Measurements from ENCODE around the gene TMIGD3. TPM values are rescaled to one million over a fixed set of nuclear protein-coding genes. Genes with fewer than 3 reads are reported as not detected.
A peak's percentile ranks its signal among the peaks of the same experiment; 100 is the strongest.

The TMIGD3 gene
- total RNA-seq, 1 donor from 2014 or later: not detected

DNA sequence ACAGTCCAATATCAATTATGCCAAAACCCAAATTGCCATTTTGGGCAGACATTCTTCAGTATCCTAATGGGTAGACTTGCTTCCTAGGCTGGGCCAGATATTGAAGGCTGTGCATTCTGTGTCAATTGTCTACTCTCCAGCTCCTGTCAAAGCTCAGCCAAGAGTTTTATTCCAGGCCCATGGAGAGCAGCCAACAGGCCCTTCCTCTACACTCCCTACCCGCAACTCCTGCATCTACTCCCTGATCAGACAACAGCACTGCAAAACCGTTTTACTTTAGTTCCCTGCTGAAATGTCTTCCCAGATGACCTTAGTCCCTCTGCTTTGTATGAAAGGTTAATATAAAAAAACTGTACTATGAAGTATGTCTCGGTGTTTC, 6.6 kb upstream of the TMIGD3 start:
- DNase-seq (ENCODE audit: extremely low read depth, low read depth, low spot score): no peak

DNA sequence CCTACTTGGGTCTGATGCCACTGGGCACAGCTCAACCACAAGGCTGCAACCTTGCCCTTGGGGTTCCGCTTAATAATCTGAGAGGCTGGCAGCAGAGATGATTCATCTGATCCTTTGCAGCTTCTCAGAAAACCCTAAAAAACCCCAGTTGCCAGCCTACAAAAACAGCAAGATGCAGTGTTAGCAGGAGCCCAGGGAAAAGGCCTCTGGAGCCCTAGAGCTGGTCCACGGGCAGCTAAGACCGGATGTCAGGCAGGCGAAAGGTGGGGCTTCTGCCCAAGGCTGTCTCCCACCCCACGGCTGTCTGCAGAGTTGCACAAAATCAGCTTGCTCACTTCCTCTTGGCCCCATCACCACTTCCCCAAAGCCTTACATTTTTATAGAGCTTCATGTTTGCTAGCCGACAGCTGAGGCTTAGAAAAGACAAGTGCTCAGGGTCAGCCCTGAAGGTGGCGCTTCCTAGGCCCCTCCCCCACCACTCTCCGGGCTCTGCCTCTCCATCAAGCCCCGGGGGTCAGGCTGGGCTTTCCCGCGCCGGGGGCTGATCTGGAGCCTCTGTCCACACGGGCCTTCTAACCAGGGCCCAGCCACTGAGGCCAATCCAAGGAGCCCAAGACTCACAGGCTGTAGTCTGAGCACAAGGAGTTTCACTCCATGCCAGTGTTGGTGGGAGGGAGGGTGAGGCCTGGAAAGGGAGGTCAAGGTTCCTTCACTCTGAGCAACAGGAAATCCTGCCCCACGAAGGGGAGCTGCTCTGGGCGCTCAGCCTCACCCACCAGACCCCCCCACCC, 4.2 kb upstream of the TMIGD3 start:
- no peak for DNase-seq (ENCODE audit: extremely low read depth, low read depth, low spot score)

DNA sequence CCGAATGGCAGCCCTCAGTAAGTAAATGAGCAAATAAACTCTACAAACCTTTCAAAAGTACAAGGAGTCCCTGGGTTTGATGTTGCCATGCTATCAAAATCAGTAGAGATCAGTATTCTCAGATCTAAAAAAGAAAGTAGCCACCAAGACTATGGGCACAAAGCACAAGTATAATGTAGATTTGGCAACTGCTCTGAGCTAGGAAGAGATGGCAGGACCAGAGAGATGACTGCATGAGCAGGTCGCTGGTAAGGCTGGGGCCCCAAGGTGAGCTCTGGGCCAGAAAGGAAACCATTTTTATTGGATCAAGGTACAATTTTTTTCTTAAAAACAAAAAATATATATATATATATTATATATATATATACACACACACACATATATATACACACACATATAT, 3.1 kb upstream of the TMIGD3 start:
- DNase-seq (ENCODE audit: extremely low read depth, low read depth, low spot score): no peak

DNA sequence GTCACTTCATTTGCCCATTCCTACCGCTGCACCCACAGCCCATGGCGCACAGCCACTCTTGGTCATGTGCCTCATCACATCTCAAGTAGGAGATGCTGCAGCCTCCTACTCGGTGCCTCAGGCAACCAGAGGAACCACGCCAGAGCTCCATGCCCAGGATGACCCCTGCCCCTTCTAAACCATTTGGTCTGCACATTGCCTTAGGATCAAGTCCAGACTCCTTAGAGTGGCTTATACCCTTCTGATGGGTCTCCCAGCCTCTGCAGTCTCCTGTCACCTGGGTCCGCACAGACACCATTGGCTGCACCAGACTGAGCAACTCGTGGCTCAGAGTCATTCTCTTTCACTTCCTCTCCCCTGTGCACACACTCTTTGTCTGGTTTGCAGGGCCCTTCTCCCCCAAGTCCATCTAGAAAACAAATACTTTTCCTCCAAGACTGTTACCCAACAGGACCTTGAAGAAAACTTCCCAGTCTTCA, 2.2 kb upstream of the TMIGD3 start:
- no peak for DNase-seq (ENCODE audit: extremely low read depth, low read depth, low spot score)

DNA sequence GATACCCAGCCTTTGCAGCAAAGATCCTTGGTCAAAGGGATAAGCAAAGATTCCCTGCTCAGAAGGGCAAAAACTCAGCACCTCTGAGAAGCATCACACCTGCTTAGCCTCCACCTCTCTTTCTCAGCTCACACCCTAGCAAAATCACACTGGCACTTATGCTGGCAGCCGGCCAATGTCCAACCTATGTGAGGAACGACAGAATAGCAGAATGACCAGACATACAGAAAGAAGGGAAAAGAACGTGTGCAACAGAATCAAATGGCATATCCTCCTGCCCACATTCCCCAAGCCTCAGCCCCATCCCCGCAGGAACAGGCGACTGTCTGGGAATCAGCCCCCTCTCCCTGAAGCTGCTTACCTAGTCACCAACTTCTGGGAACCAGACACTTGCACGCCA, 664 bp upstream of the TMIGD3 start:
- no peak for DNase-seq (ENCODE audit: extremely low read depth, low read depth, low spot score)

DNA sequence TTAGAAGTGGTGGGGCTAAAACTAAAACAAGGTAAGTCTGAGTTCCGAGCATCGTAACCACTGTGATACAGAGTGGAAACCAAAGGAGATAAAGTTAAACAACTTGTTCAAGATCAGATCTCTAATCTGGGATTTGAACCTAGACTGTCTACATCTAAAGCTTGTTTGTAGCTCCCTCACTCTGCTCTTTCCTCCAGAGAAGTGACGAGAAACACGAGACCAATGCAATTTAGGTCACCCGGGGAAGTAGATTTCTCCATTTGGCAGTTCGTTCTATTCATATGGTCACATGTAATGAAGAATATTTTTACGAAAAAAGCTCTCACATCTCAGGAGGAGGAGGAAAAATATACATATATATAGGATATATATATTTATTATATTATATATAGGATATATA, 1.8 kb downstream of the TMIGD3 start:
- no peak for DNase-seq (ENCODE audit: extremely low read depth, low read depth, low spot score)

DNA sequence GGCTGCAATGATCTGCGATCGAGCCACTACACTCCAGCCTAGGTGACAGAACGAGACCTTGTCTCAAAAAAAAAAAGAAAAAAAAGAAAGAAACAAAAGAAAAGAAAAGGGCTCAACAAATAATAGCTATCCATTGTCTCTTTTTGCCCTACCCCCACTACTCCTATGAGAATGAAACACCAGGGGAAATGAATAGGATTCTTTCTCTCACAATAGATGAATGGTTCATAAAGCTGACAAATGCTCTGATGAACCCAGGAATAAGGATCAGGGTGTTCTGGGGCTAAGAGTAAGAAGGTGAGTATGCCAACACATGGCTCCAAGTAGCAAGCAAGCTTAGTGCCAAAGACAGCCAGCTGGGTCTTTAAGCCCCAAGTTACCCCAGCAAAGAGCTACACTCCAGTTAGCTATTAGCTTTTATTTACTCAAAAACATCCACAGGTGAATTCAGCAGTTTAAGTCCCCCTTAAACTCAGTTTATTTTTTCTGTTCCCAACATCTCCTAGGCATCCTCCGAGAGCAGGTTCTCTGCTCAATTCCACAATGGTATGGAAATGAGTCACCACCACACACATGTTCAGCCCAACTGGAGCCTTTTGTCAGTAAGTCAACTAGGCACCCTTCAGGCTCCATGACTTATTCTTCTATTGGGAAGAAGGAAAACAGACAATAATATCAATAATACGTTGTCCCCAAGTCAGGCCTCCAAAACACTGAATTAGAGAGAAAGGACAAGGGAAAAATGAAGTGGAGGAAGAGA, 4.2 kb downstream of the TMIGD3 start:
- no peak for DNase-seq (ENCODE audit: extremely low read depth, low read depth, low spot score)

DNA sequence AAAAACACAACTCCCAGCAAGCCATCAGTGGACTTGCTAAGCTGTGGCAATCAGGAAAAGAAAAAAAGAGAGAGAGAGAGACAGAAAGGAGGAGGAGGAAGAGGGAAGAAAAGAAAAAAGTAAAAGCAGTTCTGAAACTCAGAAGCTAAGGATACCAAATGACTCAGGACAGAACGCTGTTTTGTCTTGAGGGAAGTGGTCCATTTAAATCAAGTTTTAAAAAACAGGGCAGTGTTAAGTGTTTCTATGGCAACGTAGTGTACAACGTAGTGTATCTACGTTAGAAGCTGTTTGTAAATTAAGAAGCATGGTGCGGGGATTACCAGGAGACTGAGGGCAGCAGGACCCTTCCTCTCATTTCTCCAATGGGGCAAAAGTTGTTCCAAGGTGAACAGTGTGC, 5.8 kb downstream of the TMIGD3 start:
- DNase-seq (ENCODE audit: extremely low read depth, low read depth, low spot score): no peak

DNA sequence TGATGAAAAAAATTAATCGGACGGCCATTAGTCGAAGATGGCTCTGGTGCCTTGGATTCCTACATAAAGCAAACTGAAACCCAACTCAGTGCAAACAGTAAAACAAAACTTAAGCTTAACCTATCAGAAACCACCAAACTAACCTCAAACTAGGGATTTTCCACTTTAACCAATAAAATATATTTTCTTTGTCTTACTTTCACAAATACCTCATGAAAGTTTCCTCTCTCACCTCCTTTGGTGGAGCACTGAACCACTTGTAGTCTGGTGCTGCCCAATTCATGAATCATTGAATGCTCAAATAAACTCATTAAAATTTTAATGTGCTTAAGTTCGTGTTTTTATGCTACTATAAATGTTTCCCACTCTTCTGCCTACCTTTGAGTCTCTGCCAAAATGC, 7.0 kb downstream of the TMIGD3 start:
- DNase-seq (ENCODE audit: extremely low read depth, low read depth, low spot score): no peak

DNA sequence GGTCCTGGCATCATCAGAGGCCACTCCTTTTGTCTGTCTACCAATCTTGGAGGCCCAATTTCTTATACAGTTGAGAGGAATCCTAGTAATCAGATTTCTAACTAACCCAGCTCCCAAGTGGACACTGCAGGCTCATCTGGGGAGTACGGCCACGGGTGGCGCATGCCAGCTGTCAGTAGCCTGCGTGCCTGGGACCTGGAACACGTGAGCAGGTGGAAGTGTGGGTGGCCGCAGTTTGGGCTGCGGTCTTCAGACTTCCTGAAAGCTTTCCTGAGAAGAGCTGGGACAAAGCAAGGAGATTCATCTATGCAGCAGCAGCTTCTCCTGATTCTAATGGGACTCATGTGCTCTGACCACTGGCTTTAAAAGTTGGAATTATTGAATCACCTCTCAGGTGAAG, 12.4 kb downstream of the TMIGD3 start:
- no peak for DNase-seq (ENCODE audit: extremely low read depth, low read depth, low spot score)

DNA sequence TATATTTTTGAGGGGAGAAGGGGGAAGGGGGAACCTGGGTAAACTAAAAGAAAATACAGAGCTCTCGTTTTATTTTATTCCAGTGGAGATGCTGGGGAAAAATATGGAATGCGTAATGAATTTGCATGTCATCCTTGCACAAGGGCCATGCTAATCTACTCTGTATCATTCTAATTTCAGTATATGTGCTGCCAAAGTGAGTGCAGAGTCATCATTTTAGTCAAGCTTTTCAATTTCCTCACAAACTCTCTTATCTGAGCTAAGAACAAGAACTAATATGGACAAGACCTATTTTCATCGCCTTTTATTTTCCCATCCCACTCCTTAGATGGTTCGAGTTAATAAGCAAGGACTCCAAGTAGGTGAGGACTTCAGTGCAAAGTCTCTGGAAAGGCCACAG, 13.2 kb downstream of the TMIGD3 start:
- DNase-seq (ENCODE audit: extremely low read depth, low read depth, low spot score): no peak

DNA sequence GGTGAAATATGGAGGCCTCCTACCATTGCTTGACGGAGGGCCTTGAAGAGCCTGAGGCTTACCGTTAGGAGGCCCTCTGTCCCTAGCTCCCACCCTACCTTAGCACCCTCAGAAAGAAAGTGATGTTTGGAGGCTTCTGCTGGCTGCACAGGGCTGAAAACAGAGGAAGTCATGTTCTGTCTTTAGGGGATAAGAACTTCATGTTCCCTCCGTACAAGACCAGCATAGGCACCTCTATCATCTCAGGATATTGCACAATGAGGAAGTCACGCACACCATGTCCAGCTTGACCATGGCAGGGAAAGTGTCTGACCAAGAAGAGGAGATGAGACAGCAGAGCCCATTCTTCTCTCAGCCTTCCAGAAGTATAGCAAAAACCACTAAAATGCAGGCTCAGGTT, 13.8 kb downstream of the TMIGD3 start:
- no peak for DNase-seq (ENCODE audit: extremely low read depth, low read depth, low spot score)

DNA sequence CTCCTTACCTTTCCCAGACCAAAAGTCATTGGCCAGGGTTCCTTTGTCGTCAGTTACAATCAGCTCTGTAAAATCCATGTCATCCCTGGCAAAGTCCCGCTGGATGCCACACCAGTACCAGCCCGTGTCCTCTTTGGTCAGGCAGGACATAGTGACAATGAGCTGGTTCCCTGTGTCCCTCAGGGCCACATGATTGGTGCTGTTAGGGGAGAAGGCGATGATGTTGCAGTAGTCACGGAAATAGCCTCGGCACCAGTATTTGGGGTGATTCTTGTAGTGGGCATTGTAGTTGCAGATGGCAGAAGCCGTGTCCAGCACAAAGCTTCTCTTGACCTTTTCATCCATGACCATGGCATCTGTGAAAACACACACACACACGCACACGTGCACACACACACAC, 14.8 kb downstream of the TMIGD3 start:
- no peak for DNase-seq (ENCODE audit: extremely low read depth, low read depth, low spot score)

DNA sequence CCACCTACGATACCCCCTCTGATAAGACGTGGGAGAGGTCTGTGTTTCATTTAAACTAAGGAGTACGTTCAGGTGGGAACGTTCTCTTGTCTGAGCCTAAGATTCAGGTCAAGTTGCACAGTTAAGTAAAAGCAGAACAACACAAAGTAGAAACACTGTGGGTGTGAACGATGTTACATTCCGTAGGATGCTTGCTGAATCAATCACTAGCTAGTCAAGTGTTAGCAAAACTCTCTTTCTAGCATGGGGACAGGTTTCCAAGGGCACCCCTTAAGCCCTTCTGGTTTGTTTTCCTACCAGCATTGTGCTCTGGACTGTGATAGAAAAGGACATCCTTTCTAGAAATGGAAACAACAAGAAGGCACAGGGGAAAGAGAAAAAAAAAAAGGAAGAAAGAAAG, 16.3 kb downstream of the TMIGD3 start:
- no peak for DNase-seq (ENCODE audit: extremely low read depth, low read depth, low spot score)

DNA sequence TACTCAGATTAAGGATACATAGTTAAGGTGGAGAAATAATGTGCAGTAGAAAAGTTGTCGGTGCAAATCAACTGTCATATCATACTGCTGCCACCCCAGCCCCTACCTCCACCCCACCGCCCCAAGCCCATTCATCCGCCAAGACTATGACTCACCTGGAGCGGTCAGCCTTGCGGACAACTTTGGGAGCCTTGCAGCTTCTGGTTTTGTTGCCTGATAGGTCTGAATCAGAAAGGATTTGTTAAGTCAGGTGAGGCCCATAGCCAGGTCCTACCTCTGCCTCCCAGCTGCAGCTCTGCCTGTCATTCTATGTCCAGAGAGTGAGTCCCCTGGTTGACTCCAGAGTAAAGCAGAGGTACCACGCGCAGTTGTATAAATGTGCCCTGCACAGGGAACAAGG, 17.0 kb downstream of the TMIGD3 start:
- DNase-seq (ENCODE audit: extremely low read depth, low read depth, low spot score): no peak

DNA sequence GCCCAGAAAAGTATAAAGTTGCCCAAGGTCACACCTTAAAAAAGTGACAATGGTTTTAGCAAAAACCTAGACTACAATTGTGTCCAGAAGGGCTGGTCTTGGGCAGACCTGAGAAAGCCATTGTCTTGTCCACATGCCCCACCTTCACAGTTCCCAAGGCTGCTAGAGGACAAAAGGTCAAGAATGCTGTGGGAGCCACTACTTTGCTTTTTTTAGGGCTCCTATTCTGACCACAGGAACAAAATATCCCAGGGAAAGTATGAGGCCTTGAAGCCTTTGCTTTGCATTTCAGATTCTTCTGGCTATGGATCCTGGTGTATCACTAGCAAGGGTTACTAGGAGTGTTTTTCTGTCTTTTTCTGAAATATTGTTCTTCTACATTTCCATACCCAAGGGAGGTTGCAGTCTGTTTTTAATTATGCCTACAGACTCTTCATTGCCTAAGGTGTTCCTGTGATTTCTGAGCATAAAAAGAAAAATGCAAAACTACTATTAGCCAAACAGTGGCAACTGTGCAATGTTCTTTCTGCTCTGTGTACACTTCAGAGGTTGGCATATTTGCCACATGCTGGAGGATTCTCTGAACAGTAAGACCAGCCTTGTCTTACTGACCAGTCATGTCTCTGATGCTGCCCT, 18.9 kb downstream of the TMIGD3 start:
- no peak for DNase-seq (ENCODE audit: extremely low read depth, low read depth, low spot score)

DNA sequence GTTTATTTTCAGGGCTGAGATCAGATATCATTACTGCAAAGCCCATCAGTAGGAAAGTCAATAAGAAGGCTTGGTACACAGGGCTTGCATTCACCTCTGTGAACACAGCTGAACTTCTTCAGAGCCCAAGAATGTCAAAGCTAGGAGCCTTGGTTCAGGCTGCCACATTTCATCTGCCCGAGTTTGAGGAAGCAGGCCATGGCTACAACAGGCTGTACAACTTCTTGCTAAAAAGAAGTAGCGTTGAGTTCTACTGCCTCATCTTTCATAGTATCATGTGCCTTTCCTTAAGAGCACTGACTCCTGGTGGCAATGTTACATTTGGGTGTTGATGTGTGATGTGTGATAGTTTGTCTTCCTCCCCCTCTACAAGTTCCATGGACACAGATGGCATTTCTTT, 19.6 kb downstream of the TMIGD3 start:
- no peak for DNase-seq (ENCODE audit: extremely low read depth, low read depth, low spot score)

DNA sequence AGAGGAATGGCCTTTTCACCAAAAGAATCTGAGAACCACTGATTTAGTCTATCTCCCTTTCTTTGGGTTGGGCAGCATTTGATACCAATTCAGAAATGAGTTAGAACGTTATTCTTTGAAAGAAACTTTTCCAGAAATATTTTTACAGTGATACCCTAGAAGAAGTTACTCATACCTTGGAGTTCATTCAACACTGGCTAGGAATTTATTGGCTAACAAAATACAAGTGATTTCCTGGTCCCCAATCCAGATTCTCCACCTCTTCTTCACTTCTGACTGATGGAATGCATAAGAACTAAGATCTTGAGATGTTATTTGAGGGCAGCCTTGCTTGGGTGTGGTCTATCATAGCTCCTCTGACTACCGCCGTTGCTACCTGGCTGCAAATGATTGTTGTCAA, 20.3 kb downstream of the TMIGD3 start:
- no peak for DNase-seq (ENCODE audit: extremely low read depth, low read depth, low spot score)

DNA sequence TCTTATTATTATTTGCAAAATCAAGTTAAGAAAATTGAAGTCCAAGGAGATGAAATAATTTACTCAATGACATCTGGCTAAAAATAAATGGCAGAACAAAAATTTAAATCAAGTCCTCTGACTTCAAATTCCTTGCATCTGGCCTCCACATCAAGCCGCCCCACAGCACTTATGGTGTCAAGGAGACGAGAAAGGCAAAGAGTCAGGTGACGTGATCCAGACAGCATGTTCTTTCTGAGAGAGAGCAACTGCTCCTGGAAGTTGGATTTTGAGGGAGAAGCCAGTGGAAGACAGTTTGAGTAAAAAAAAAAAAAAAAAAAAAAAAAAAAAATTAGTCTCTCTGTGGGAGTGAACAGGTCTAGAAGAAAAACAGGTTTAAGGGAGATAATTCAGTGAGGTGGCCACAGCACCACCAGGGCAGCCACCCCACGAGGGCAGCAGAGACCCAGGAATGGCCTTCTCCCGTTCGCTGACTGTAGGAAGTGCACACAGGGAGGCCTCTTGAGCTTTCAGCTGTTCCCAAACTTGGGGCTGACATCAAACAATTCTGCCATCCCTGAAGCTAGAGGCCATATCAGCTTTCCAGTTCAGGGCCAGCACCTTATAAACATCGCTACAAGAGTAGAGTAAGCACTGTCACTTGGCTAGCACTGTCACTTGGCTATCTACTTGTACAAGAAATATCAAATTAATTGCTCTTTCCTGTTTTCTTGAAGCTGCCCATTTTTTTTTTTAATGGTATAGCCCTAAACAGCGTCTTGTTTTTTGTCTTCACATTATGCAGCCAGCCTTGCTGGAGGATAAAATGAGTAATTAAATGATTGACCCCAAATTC, 21.8 kb downstream of the TMIGD3 start:
- DNase-seq (ENCODE audit: extremely low read depth, low read depth, low spot score): peak; percentile 10

DNA sequence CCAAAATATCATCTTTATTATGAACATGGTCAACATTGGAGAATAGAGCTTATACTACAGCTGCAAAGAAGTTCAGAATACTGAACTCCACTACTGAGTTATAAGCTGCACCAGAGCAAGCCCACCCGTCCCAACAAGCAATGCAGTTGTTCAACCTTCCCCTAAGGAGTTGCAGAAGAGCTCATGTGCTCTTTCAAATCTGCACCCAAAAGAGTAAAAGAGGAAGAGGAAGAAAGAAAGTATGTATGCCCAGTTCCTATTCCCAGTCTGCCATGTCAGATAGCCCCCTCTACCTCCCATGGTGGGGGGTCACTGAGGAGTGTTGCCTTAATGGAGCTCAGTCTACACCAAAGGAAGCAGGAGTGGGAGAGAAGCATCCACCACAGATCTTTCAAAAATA, 22.8 kb downstream of the TMIGD3 start:
- no peak for DNase-seq (ENCODE audit: extremely low read depth, low read depth, low spot score)

DNA sequence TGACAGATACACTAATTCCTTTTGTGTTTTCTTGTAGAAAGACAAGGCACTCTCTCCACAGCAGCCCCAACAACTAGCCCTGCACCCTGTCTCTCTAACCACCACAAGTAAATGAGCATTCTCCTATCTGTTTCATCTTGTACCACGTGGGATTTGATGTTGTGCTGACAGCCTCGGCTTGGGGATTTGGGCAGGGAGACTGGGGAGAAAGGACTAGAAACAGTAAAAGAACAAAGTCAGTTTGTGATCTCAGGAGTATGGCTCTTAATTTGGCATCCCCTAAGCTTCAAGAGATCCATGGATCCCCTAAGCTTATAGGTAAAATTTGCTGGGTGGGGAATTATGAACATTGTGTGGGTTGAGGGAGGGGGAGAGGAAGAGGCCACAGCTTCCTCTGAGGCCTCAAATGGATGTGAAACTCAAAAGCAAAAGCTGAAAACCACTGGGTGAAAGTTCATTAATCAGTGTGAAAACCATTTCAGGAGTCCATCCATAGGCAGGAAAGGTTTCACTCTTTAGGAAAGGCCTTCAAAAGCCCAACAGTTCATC, 26.6 kb downstream of the TMIGD3 start:
- no peak for DNase-seq (ENCODE audit: extremely low read depth, low read depth, low spot score)

All from glomerular endothelial cell (primary cell).